ENCODE data around the gene PCDH15. TPM values are rescaled to one million over a fixed set of nuclear protein-coding genes. Genes with fewer than 3 reads are reported as not detected.

The PCDH15 gene
- total and polyA plus RNA-seq, 9 of the 15 experiments (the other 6 are each of a cell fraction or from before 2014, with no cell fraction given), result not detected

- ATAC-seq (no peak), FAIRE-seq (no peak), DNase-seq (ENCODE audit: extremely low read depth in 1 of 4, low spot score in 3 of 4) (no peak)
- Histone ChIP-seq H3K9me1 (ENCODE audit: control insufficient read depth, insufficient read depth, low read length) (no peaks in the 10 kb centered on the region), H3K9me3 (replicated peaks; ENCODE audit: control insufficient read depth, insufficient read depth, low read depth, low read length) (no peaks in the 10 kb centered on the region), H2AFZ (ENCODE audit: low read depth, low read length) (no peak overlapping the region), H3K27me3 (ENCODE audit: control insufficient read depth in 2 of 2, insufficient read depth in 2 of 2, low read length in 2 of 2) (no peaks in the 10 kb centered on the region), H3K4me2 (ENCODE audit: insufficient read depth, low read length) (no peak overlapping the region), H4K20me1 (replicated peaks; ENCODE audit: control insufficient read depth, insufficient read depth, low read length) (no peaks in the 10 kb centered on the region), H3K36me3 (ENCODE audit: control insufficient read depth, insufficient read depth, low read length) (no peaks in the 10 kb centered on the region), H3K79me2 (ENCODE audit: control insufficient read depth, insufficient read depth, low read length) (no peaks in the 10 kb centered on the region), H3K4me3 (no peak overlapping the region), H3K27ac (ENCODE audit: extremely low read depth, low read depth, low read length) (no peak overlapping the region), H3K9ac (ENCODE audit: insufficient read depth in 1 of 2, low read depth in 2 of 2, low read length in 2 of 2) (no peak overlapping the region), H3K4me1 (replicated peaks in 1 of 2; ENCODE audit: control insufficient read depth in 2 of 2, insufficient read depth in 2 of 2, low read length in 2 of 2) (no peaks in the 10 kb centered on the region)
- BruUV-seq (replicated peaks), result no TSS peak
- ChIA-PET CTCF (ENCODE audit: low intra/inter-chr PET ratio) (no interaction called here), POLR2A (no interaction called here)
- 0% methylated on average over 9 of the region's 9 CpGs for WGBS (ENCODE audit: insufficient coverage, low coverage, missing lambda C conversion rate)
- intact Hi-C loops (cut with micrococcal nuclease), result no loop called here
- in situ Hi-C loops (cut with MboI), result no loop called here
- no peak for TF ChIP-seq NFE2 (IDR thresholded peaks at IDR 0.05; ENCODE audit: low read depth)
- TF ChIP-seq ETS2 (tag; IDR thresholded peaks at IDR 0.05; ENCODE audit: borderline replicate concordance, poor library complexity, severe bottlenecking), result no peak
- TF ChIP-seq FOXJ2 (tag; IDR thresholded peaks at IDR 0.05), result no peak
- TF ChIP-seq ZNF318 (IDR thresholded peaks at IDR 0.05; ENCODE audit: borderline replicate concordance in 1 of 2, low read depth in 1 of 2), result no peak
- TF ChIP-seq FOXA1 (IDR thresholded peaks at IDR 0.05; ENCODE audit: borderline replicate concordance), result no peak
- no peak for TF ChIP-seq CREB3 (tag; conservative IDR thresholded peaks at IDR 0.05; ENCODE audit: low read depth)
- no peak for TF ChIP-seq NR2C2 (CRISPR knock-in tag; IDR thresholded peaks at IDR 0.05)
- TF ChIP-seq NR2C2 (tag; IDR thresholded peaks at IDR 0.05), result no peak
- TF ChIP-seq MCM5 (IDR thresholded peaks at IDR 0.05; ENCODE audit: low read depth), result no peak
- TF ChIP-seq ZNF696 (CRISPR knock-in tag; conservative IDR thresholded peaks at IDR 0.05), result no peak
- no peak for TF ChIP-seq POLR2B (IDR thresholded peaks at IDR 0.05; ENCODE audit: low read depth, partially characterized antibody)
- TF ChIP-seq SNAPC5 (CRISPR knock-in tag; IDR thresholded peaks at IDR 0.05), result no peak
- TF ChIP-seq RBM14 (IDR thresholded peaks at IDR 0.05; ENCODE audit: borderline replicate concordance, insufficient read depth, low read depth, low read length), result no peak
Observed at GRCh38 chr10:53841483-53842145, 959.4 kb downstream of the PCDH15 start.

All from K562 (cell line).